ENCODE data around the gene TSPEAR.

The TSPEAR gene

DNA sequence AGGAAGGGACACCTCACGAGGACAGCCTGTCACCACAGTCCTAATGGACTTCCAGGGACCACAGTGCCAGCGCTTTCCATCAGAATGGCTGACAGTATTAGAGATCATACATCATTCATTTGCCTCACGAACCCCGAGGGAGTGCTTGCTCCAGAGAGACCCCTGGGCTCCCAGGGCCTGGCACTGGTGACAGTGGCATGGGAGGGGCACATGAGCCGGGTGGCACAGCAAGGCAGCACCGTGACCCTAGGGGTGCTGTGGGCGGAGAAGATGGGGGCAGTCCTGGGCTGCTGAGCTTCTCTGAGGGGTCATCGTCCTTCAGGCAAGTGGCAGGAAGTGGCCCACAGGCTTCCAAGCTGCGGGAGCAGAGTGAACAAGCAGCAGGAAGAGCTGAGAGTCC, 16.4 kb upstream of the TSPEAR start:
- ATAC-seq = no peak
- TF ChIP-seq BACH2 (CRISPR knock-in tag; IDR thresholded peaks at IDR 0.05; ENCODE audit: borderline replicate concordance) (no peak), ISL1 (CRISPR knock-in tag; IDR thresholded peaks at IDR 0.05) (no peak), TOX (CRISPR knock-in tag; IDR thresholded peaks at IDR 0.05; ENCODE audit: borderline replicate concordance) (no peak), ZNF8 (CRISPR knock-in tag; IDR thresholded peaks at IDR 0.05) (no peak), ZNF565 (CRISPR knock-in tag; conservative IDR thresholded peaks at IDR 0.05; ENCODE audit: low read depth) (no peak), ESRRG (CRISPR knock-in tag; IDR thresholded peaks at IDR 0.05) (no peak), OSR1 (CRISPR knock-in tag; IDR thresholded peaks at IDR 0.05) (no peak), SNAI2 (CRISPR knock-in tag; IDR thresholded peaks at IDR 0.05) (no peak), PPARA (CRISPR knock-in tag; IDR thresholded peaks at IDR 0.05; ENCODE audit: borderline replicate concordance) (no peak), ZC3H10 (CRISPR knock-in tag; IDR thresholded peaks at IDR 0.05) (no peak), CSDC2 (CRISPR knock-in tag; IDR thresholded peaks at IDR 0.05) (no peak), ZNF70 (CRISPR knock-in tag; IDR thresholded peaks at IDR 0.05) (no peak), ZFP3 (CRISPR knock-in tag; IDR thresholded peaks at IDR 0.05) (no peak), RARB (CRISPR knock-in tag; IDR thresholded peaks at IDR 0.05) (no peak)
- TF ChIP-seq, protein P1, sequence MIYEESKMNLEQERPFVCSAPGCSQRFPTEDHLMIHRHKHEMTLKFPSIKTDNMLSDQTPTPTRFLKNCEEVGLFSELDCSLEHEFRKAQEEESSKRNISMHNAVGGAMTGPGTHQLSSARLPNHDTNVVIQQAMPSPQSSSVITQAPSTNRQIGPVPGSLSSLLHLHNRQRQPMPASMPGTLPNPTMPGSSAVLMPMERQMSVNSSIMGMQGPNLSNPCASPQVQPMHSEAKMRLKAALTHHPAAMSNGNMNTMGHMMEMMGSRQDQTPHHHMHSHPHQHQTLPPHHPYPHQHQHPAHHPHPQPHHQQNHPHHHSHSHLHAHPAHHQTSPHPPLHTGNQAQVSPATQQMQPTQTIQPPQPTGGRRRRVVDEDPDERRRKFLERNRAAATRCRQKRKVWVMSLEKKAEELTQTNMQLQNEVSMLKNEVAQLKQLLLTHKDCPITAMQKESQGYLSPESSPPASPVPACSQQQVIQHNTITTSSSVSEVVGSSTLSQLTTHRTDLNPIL (CRISPR knock-in tag; IDR thresholded peaks at IDR 0.05; ENCODE audit: low read depth) = no peak

DNA sequence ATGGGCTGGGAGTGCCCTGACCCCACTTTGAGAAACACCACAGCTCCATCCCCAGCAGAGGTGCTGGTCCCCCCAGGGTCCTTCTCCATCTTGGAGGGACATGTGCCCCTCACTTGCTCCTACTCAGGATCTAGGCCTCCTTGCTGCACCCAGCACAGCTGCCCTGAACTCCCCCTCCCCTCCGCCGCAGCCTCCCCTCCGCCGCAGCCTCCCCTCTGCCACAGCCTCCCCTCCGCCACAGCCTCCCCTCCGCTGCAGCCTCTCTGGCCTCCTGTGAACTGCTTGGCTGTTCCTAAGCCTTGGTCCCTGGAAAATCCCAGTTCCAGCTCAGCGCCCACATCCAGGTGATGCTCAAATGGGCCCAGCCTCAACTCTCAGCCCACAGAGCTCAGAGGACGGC, 15.9 kb upstream of the TSPEAR start:
- ATAC-seq = no peak
- no peak for TF ChIP-seq ISL1 (CRISPR knock-in tag; IDR thresholded peaks at IDR 0.05)
- TF ChIP-seq, protein P2, sequence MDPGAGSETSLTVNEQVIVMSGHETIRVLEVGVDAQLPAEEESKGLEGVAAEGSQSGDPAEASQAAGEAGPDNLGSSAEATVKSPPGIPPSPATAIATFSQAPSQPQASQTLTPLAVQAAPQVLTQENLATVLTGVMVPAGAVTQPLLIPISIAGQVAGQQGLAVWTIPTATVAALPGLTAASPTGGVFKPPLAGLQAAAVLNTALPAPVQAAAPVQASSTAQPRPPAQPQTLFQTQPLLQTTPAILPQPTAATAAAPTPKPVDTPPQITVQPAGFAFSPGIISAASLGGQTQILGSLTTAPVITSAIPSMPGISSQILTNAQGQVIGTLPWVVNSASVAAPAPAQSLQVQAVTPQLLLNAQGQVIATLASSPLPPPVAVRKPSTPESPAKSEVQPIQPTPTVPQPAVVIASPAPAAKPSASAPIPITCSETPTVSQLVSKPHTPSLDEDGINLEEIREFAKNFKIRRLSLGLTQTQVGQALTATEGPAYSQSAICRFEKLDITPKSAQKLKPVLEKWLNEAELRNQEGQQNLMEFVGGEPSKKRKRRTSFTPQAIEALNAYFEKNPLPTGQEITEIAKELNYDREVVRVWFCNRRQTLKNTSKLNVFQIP (CRISPR knock-in tag; IDR thresholded peaks at IDR 0.05; ENCODE audit: borderline replicate concordance, low read depth) = no peak
- TF ChIP-seq ZNF565 (CRISPR knock-in tag; conservative IDR thresholded peaks at IDR 0.05; ENCODE audit: low read depth) = no peak
- TF ChIP-seq TOX (CRISPR knock-in tag; IDR thresholded peaks at IDR 0.05; ENCODE audit: borderline replicate concordance) = no peak
- no peak for TF ChIP-seq ZFP3 (CRISPR knock-in tag; IDR thresholded peaks at IDR 0.05)
- TF ChIP-seq, protein P3, sequence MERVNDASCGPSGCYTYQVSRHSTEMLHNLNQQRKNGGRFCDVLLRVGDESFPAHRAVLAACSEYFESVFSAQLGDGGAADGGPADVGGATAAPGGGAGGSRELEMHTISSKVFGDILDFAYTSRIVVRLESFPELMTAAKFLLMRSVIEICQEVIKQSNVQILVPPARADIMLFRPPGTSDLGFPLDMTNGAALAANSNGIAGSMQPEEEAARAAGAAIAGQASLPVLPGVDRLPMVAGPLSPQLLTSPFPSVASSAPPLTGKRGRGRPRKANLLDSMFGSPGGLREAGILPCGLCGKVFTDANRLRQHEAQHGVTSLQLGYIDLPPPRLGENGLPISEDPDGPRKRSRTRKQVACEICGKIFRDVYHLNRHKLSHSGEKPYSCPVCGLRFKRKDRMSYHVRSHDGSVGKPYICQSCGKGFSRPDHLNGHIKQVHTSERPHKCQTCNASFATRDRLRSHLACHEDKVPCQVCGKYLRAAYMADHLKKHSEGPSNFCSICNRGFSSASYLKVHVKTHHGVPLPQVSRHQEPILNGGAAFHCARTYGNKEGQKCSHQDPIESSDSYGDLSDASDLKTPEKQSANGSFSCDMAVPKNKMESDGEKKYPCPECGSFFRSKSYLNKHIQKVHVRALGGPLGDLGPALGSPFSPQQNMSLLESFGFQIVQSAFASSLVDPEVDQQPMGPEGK (CRISPR knock-in tag; IDR thresholded peaks at IDR 0.05; ENCODE audit: borderline replicate concordance) = no peak
- TF ChIP-seq PPARA (CRISPR knock-in tag; IDR thresholded peaks at IDR 0.05; ENCODE audit: borderline replicate concordance) = no peak
- no peak for TF ChIP-seq GLIS3 (CRISPR knock-in tag; IDR thresholded peaks at IDR 0.05)
- TF ChIP-seq RARB (CRISPR knock-in tag; IDR thresholded peaks at IDR 0.05) = no peak
- no peak for TF ChIP-seq ARNTL (CRISPR knock-in tag; IDR thresholded peaks at IDR 0.05; ENCODE audit: borderline replicate concordance, low read depth)
- no peak for TF ChIP-seq CSDC2 (CRISPR knock-in tag; IDR thresholded peaks at IDR 0.05)

DNA sequence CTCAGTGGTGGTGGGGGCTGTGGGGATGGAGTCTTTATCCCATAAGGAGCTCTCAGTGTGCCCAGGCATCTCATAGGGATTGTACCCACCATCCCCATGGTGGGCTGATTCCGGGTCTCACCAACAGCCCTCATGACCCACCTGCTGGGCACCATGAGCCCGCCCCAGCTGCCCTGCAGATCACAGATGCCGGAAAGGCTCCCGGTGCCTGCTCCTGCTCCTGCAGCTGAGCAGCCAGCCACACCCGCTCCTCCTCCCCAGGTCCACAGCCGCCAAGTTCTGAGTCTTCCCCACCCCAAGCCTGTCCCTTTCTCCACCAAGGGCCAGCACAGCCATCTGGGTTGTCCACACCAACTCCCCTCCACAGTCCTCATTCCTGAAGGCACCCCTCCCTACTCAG, 15.5 kb upstream of the TSPEAR start:
- TF ChIP-seq ZC3H10 (CRISPR knock-in tag; IDR thresholded peaks at IDR 0.05) (no peak), ZFP3 (CRISPR knock-in tag; IDR thresholded peaks at IDR 0.05) (no peak), TCF4 (CRISPR knock-in tag; IDR thresholded peaks at IDR 0.05; ENCODE audit: borderline replicate concordance) (no peak), ZNF565 (CRISPR knock-in tag; conservative IDR thresholded peaks at IDR 0.05; ENCODE audit: low read depth) (no peak), TOX (CRISPR knock-in tag; IDR thresholded peaks at IDR 0.05; ENCODE audit: borderline replicate concordance) (no peak), CSDC2 (CRISPR knock-in tag; IDR thresholded peaks at IDR 0.05) (no peak)
- TF ChIP-seq, protein P1 (CRISPR knock-in tag; IDR thresholded peaks at IDR 0.05; ENCODE audit: low read depth) = no peak
- ATAC-seq = no peak

DNA sequence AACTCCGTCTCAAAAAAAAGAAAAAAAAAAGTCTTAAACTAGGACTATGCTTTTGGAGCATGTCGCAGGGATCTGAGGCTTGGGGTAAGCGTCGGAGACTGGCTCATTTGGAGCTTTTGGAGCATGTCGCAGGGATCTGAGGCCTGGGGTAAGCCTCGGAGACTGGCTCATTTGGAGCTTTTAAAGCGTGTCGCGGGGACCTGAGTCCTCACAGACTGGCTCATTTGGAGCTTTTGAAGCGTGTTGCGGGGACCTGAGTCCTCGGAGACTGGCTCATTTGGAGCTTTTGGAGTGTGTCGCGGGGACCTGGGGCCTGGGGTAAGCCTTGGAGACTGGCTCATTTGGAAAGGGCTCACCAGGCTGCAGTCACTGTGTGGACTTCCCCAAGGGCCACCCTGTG, 13.6 kb upstream of the TSPEAR start:
- ATAC-seq = no peak
- no peak for TF ChIP-seq ISL1 (CRISPR knock-in tag; IDR thresholded peaks at IDR 0.05)
- no peak for TF ChIP-seq SNAI2 (CRISPR knock-in tag; IDR thresholded peaks at IDR 0.05)
- TF ChIP-seq, protein P4, sequence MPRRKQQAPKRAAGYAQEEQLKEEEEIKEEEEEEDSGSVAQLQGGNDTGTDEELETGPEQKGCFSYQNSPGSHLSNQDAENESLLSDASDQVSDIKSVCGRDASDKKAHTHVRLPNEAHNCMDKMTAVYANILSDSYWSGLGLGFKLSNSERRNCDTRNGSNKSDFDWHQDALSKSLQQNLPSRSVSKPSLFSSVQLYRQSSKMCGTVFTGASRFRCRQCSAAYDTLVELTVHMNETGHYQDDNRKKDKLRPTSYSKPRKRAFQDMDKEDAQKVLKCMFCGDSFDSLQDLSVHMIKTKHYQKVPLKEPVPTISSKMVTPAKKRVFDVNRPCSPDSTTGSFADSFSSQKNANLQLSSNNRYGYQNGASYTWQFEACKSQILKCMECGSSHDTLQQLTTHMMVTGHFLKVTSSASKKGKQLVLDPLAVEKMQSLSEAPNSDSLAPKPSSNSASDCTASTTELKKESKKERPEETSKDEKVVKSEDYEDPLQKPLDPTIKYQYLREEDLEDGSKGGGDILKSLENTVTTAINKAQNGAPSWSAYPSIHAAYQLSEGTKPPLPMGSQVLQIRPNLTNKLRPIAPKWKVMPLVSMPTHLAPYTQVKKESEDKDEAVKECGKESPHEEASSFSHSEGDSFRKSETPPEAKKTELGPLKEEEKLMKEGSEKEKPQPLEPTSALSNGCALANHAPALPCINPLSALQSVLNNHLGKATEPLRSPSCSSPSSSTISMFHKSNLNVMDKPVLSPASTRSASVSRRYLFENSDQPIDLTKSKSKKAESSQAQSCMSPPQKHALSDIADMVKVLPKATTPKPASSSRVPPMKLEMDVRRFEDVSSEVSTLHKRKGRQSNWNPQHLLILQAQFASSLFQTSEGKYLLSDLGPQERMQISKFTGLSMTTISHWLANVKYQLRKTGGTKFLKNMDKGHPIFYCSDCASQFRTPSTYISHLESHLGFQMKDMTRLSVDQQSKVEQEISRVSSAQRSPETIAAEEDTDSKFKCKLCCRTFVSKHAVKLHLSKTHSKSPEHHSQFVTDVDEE (CRISPR knock-in tag; IDR thresholded peaks at IDR 0.05) = no peak
- no peak for TF ChIP-seq ZFP3 (CRISPR knock-in tag; IDR thresholded peaks at IDR 0.05)
- TF ChIP-seq RARB (CRISPR knock-in tag; IDR thresholded peaks at IDR 0.05) = no peak
- no peak for TF ChIP-seq BACH2 (CRISPR knock-in tag; IDR thresholded peaks at IDR 0.05; ENCODE audit: borderline replicate concordance)
- TF ChIP-seq, protein P1 (CRISPR knock-in tag; IDR thresholded peaks at IDR 0.05; ENCODE audit: low read depth) = no peak
- TF ChIP-seq GLIS3 (CRISPR knock-in tag; IDR thresholded peaks at IDR 0.05) = no peak
- TF ChIP-seq ZNF70 (CRISPR knock-in tag; IDR thresholded peaks at IDR 0.05) = no peak
- TF ChIP-seq ZNF8 (CRISPR knock-in tag; IDR thresholded peaks at IDR 0.05) = no peak
- no peak for TF ChIP-seq TOX (CRISPR knock-in tag; IDR thresholded peaks at IDR 0.05; ENCODE audit: borderline replicate concordance)
- TF ChIP-seq, protein P3 (CRISPR knock-in tag; IDR thresholded peaks at IDR 0.05; ENCODE audit: borderline replicate concordance) = no peak
- no peak for TF ChIP-seq CSDC2 (CRISPR knock-in tag; IDR thresholded peaks at IDR 0.05)
- TF ChIP-seq ZFP30 (CRISPR knock-in tag; IDR thresholded peaks at IDR 0.05) = no peak
- TF ChIP-seq ZC3H10 (CRISPR knock-in tag; IDR thresholded peaks at IDR 0.05) = no peak

Data from SK-N-SH treated with all-trans-retinoic acid at 6 μM for 48 hours (cell line).